Measurements from ENCODE around the gene CD3G.
A peak's percentile ranks its signal among the peaks of the same experiment; 100 is the strongest.
"Not testable (repeated sequence)": the region's sequence is repeated elsewhere in the genome, so short reads cannot be mapped to it uniquely, and the experiment has no call there.

CD3G gene

DNA sequence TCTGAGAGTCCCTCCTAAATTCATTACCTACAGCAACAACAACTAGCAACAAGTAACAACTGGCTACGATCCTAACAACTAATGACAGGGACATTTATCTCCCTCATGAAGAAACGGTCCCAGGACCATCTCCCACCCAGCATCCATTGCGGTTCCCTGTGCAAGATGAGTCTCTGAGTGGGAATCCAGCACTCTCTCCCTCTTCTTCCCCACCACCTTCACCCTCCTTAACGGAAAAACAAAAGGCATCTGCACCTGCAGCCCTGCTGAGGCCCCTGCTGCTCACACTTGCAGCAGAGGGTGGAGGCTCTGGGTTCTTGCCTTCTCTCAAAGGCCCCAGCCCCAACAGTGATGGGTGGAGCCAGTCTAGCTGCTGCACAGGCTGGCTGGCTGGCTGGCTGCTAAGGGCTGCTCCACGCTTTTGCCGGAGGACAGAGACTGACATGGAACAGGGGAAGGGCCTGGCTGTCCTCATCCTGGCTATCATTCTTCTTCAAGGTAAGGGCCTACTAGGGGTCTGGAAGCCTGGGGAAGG, at the start of gene CD3G:
Gene CD3G, plus strand, starts transcription at position 364 of the 535 bp plus-strand sequence. Its CDS starts 80 bp downstream, at position 444.
- H3K27me3 ChIP-seq (ENCODE audit: low read depth) = peaks cover 11% of the 10 kb centered on the region; the same call in 1 of the 2 replicates
- H3K36me3 ChIP-seq (replicated peaks) = no peaks in the 10 kb centered on the region
- no peak within 1 kb of the TSS for H3K4me3 ChIP-seq
- no peaks in the 10 kb centered on the region for H3K4me1 ChIP-seq
- no peak for DNase-seq (ENCODE audit: low spot score in 2 of 2)
- in situ Hi-C loops (cut with MboI; ENCODE audit: low sequenced_read_pairs) = no loop called here
- H3K9me3 ChIP-seq = no peaks in the 10 kb centered on the region

DNA sequence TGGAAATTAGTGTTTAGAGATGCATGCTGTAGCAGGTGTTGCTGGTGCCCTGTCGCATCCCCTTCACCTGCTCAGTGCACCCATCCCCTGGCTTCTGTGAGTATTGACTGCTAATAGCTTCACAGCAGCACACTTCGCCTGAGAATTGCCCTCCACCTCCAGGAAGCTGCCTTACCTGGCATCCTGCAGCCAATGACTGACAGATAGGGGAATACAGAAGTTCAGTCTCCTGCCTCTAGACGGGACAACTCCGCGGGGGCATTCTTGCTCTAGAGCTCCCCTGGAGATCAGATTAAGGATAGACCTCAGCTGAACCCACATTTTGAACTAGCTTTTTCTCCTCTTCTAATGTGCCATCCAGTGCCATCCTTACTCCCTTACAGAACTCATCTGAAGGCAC, 48.9 kb upstream of the CD3G start:
- in situ Hi-C loops (cut with MboI; ENCODE audit: low sequenced_read_pairs) = no loop called here
- Histone ChIP-seq H3K4me3 (no peak overlapping the region), H3K9me3 (no peaks in the 10 kb centered on the region), H3K36me3 (replicated peaks) (no peaks in the 10 kb centered on the region), H3K27me3 (ENCODE audit: low read depth) (peaks cover 3% of the 10 kb centered on the region), H3K4me1 (no peaks in the 10 kb centered on the region)
- no peak for DNase-seq (ENCODE audit: low spot score in 2 of 2)

DNA sequence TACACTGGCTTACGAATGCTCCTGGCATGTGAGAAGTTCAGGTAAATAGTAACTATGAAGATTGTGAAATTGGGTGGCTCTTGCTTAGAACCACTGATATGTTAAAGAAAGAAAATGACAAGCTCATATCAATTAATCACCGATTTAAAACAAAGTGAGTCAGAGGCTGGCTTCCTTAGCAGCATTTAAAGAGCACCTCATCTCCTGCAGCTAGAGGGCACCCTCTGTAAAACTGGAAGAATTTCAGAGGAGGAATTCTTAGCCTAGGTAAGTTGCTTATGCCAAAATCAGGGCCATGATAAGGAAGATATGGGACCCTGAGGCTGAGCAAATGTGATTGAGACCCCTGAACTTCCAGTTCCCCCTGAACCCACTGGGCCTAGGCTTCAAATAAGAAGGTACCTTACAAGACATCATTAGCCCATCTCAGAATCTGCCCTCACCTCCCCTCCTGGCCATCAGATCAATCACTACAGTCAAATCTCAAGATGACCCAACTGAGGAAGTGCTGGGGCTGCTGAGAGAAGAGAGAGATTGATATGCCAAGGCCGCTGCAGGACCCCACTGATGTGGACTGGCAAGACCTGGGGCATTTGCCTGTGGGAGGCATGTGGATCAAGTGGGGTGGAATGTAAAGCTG, 48.2 kb upstream of the CD3G start:
- H3K9me3 ChIP-seq = no peaks in the 10 kb centered on the region
- H3K27me3 ChIP-seq (ENCODE audit: low read depth) = peaks cover 5% of the 10 kb centered on the region
- in situ Hi-C loops (cut with MboI; ENCODE audit: low sequenced_read_pairs) = no loop called here
- H3K4me3 ChIP-seq = no peak overlapping the region
- no peak for DNase-seq (ENCODE audit: low spot score in 2 of 2)
- H3K4me1 ChIP-seq = no peaks in the 10 kb centered on the region
- H3K36me3 ChIP-seq (replicated peaks) = no peaks in the 10 kb centered on the region

DNA sequence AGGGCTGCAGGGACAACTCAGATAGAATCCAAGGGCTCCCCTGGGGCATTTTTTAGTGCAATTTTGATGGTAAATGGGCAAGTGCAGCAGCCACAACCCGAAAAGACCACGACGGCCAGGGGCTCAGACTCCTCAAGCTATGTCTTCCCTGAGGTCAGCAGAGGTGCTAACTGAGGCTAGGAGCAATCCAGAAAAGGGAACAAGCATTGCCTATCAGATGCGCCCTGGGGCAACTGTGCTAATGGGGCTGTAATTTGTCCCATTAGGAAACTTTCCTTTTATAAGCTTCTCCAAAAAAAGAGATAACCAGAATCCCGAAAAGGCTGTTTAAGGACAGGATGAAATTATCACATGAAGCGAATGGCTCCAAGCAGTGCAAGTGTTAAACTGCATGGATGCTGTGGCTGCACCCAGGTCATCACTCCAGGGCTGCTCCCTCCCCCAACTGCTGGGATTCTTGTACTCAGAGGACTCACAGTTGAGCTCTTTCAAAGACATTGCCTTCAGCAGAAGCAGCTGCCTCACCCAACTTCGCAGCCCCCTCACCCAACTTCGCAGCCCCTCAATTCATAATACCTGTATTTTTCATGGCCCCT, 42.4 kb upstream of the CD3G start:
- no peak for DNase-seq (ENCODE audit: low spot score in 2 of 2)
- no peaks in the 10 kb centered on the region for H3K36me3 ChIP-seq (replicated peaks)
- H3K9me3 ChIP-seq = no peaks in the 10 kb centered on the region
- no peak overlapping the region for H3K4me3 ChIP-seq
- H3K4me1 ChIP-seq = no peaks in the 10 kb centered on the region
- peaks cover 24% of the 10 kb centered on the region for H3K27me3 ChIP-seq (ENCODE audit: low read depth)
- in situ Hi-C loops (cut with MboI; ENCODE audit: low sequenced_read_pairs) = no loop called here

DNA sequence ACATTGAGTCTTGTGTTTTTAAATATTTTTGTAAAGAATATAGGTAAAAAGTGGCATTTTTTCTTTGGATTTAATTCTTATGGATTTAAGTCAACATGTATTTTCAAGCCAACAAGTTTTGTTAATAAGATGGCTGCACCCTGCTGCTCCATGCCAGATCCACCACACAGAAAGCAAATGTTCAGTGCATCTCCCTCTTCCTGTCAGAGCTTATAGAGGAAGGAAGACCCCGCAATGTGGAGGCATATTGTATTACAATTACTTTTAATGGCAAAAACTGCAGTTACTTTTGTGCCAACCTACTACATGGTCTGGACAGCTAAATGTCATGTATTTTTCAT, 39.9 kb upstream of the CD3G start:
- H3K4me1 ChIP-seq = no peaks in the 10 kb centered on the region
- H3K4me3 ChIP-seq = no peak overlapping the region
- in situ Hi-C loops (cut with MboI; ENCODE audit: low sequenced_read_pairs) = no loop called here
- no peaks in the 10 kb centered on the region for H3K36me3 ChIP-seq (replicated peaks)
- H3K9me3 ChIP-seq = no peaks in the 10 kb centered on the region
- H3K27me3 ChIP-seq (ENCODE audit: low read depth) = peaks cover 21% of the 10 kb centered on the region
- DNase-seq (ENCODE audit: low spot score in 2 of 2) = no peak

DNA sequence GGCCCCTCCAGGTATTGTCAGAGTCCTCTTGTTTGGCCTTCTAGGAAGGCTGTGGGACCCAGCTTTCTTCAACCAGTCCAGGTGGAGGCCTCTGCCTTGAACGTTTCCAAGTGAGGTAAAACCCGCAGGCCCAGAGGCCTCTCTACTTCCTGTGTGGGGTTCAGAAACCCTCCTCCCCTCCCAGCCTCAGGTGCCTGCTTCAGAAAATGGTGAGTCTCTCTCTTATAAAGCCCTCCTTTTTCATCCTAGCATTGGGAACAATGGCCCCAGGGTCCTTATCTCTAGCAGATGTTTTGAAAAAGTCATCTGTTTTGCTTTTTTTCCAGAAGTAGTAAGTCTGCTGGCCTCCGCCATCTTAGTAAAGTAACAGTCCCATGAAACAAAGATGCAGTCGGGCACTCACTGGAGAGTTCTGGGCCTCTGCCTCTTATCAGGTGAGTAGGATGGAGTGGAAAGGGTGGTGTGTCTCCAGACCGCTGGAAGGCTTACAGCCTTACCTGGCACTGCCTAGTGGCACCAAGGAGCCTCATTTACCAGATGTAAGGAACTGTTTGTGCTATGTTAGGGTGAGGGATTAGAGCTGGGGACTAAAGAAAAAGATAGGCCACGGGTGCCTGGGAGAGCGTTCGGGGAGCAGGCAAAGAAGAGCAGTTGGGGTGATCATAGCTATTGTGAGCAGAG, 39.4 kb upstream of the CD3G start, which contains the start of gene CD3E:
Gene CD3E, plus strand, starts transcription at position 163 of the 681 bp plus-strand sequence. Its CDS starts 223 bp downstream, at position 386.
- H3K9me3 ChIP-seq = no peaks in the 10 kb centered on the region
- in situ Hi-C loops (cut with MboI; ENCODE audit: low sequenced_read_pairs) = no loop called here
- no peaks in the 10 kb centered on the region for H3K36me3 ChIP-seq (replicated peaks)
- DNase-seq (ENCODE audit: low spot score in 2 of 2) = no peak
- H3K27me3 ChIP-seq (ENCODE audit: low read depth) = peaks cover 21% of the 10 kb centered on the region
- H3K4me1 ChIP-seq = no peaks in the 10 kb centered on the region
- H3K4me3 ChIP-seq = no peak within 1 kb of the TSS

DNA sequence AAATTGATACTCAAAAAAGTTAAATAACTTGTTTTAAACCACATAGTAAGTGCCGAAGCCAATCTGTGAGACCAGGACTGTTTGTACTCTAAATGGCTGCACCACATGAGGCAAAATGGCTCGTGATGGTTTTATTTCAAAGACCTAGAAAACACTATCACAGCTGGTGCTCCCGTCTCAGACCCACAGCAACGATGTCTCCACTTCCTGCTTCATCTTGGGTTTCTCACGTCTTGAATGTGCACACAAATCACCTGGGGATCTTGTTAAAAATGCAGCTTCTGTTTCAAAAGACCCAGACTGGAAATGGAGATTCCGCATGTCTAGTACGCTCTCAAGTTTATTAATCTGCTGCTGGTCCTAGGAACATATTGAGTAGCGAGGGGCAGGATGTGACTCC, 38.4 kb upstream of the CD3G start:
- peaks cover 19% of the 10 kb centered on the region for H3K27me3 ChIP-seq (ENCODE audit: low read depth)

DNA sequence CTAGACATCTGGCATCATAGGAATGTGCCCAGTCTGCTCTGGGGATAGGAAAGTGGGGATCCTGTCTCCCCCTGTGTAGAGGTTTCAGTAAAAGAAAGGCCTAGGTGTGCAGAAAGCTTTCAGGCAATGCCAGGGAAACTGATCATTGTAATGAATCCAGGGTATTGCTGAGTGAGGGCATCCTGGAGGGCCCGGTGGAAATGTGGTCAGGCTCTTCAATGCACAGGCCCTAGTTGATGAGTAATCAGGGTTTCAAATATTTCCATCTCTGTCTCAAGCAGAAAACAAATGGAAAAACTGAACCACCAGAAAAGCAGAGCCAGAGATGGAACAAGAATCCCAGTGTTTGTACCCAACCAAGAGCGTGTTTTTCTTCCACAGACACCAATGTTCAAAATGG, 37.6 kb upstream of the CD3G start:
- H3K36me3 ChIP-seq (replicated peaks) = no peaks in the 10 kb centered on the region
- in situ Hi-C loops (cut with MboI; ENCODE audit: low sequenced_read_pairs) = no loop called here
- no peaks in the 10 kb centered on the region for H3K4me1 ChIP-seq
- peaks cover 18% of the 10 kb centered on the region for H3K27me3 ChIP-seq (ENCODE audit: low read depth)
- no peak for DNase-seq (ENCODE audit: low spot score in 2 of 2)
- H3K4me3 ChIP-seq = no peak overlapping the region
- H3K9me3 ChIP-seq = no peaks in the 10 kb centered on the region

More for the DNA sequence above, 38.4 kb upstream of the CD3G start:
- Histone ChIP-seq H3K4me1 (no peaks in the 10 kb centered on the region), H3K4me3 (no peak overlapping the region), H3K36me3 (replicated peaks) (no peaks in the 10 kb centered on the region), H3K9me3 (no peaks in the 10 kb centered on the region)
- in situ Hi-C loops (cut with MboI; ENCODE audit: low sequenced_read_pairs) = no loop called here
- DNase-seq (ENCODE audit: low spot score in 2 of 2) = no peak

DNA sequence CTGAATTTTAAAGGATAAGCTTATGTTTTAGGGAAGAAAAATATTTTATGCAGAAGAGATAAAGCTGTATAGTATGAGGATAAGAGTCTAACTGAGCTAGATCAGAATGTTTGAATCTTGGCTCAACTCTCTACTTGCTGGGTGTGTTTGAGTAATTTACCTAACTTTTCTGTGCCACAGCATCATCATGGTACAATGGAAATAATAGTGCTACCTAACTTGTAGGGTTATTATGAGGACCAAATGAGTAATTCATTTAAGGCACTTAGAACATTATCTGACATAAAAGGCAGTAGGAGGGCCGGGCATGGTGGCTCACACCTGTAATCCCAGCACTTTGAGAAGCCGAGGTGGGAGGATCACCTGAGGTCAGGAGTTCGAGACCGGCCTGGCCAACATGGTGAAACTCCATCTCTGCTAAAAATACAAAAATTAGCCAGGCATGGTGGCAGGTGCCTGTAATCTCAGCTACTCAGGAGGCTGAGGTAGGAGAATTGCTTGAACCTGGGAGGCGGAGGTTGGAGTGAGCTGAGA, 35.1 kb upstream of the CD3G start:
- in situ Hi-C loops (cut with MboI; ENCODE audit: low sequenced_read_pairs); H3K4me3 ChIP-seq; H3K36me3 ChIP-seq (replicated peaks); H3K4me1 ChIP-seq; DNase-seq (ENCODE audit: low spot score in 2 of 2); H3K27me3 ChIP-seq (ENCODE audit: low read depth); H3K9me3 ChIP-seq: not testable (repeated sequence)

DNA sequence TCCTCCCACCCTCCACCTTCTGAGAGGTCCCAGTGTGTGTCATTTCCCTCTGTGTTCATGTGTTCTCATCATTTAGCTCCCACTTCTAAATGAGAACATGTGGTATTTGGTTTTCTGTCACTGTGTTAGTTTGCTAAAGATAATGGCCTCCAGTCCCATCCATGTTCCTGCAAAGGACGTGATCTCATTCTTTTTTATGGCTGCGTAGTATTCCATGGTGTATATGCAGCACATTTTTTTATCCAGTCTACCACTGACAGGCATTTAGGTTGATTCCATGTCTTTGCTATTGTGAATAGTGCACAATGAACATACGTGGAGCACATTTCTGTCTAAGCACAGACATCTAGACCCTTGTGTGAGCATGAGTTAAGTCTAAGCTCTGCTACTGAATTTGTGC, 33.9 kb upstream of the CD3G start:
- in situ Hi-C loops (cut with MboI; ENCODE audit: low sequenced_read_pairs) = no loop called here
- H3K9me3 ChIP-seq = no peaks in the 10 kb centered on the region
- H3K4me3 ChIP-seq = no peak overlapping the region
- no peaks in the 10 kb centered on the region for H3K4me1 ChIP-seq
- no peaks in the 10 kb centered on the region for H3K27me3 ChIP-seq (ENCODE audit: low read depth)
- no peaks in the 10 kb centered on the region for H3K36me3 ChIP-seq (replicated peaks)
- no peak for DNase-seq (ENCODE audit: low spot score in 2 of 2)

DNA sequence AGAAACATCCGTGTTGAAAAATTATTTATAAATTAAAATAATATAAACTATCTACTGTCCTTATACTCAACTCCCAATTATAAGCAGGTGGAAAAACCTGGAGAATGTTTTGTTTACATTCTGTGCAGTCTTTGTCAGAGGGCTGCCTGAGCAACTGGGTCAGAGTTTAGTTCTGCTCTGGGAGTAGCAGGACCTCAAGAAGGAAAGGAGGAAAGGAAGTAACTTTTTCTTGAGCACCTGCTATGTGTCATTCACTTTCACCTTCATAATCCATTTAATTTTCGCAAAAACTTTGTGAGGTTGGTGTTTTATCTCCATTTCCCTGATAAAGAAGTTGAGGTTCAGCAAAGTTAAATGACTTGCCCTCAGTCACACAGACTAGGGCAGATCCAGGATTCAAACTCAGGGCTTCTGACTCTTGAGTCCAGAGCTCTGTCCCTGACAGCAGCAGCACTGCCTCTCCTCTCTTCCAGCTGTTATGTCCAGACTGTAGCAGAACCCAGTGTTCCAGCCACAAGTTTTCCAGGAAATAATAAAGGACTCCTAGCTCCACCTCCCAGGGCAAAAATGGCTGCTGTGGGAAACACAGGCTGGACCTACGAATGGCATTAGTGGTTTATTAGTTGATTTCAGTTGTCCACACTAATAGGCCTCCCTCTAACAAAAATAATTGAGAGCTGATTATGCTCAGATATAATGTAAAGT, 33.2 kb upstream of the CD3G start:
- DNase-seq (ENCODE audit: low spot score in 2 of 2) = no peak
- in situ Hi-C loops (cut with MboI; ENCODE audit: low sequenced_read_pairs) = no loop called here
- Histone ChIP-seq H3K27me3 (ENCODE audit: low read depth) (no peaks in the 10 kb centered on the region), H3K36me3 (replicated peaks) (no peaks in the 10 kb centered on the region), H3K9me3 (no peaks in the 10 kb centered on the region), H3K4me3 (no peak overlapping the region), H3K4me1 (no peaks in the 10 kb centered on the region)

DNA sequence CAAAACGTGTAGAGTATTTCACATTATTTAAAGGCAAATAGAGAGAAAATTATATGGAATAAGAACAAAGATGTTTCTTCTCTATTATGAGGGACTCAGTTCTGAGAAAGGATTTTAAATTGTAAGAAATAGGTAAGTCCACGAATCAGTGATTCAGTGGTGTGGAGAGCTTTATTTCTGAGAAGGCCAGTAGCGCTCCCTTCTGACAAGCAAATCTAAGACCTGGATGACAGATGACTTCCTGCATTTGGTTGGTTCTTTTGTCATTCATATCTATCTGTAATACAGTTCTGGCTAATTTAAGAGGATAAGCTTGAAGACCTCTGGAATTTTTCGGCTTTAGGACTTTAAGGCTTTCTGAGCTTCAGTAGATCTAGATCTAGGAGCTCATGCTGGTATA, 32.6 kb upstream of the CD3G start:
- in situ Hi-C loops (cut with MboI; ENCODE audit: low sequenced_read_pairs) = no loop called here
- Histone ChIP-seq H3K9me3 (no peaks in the 10 kb centered on the region), H3K36me3 (replicated peaks) (no peaks in the 10 kb centered on the region), H3K4me3 (no peak overlapping the region), H3K4me1 (peaks cover 4% of the 10 kb centered on the region), H3K27me3 (ENCODE audit: low read depth) (no peaks in the 10 kb centered on the region; the same call in 1 of the 2 replicates)
- DNase-seq (ENCODE audit: low spot score in 2 of 2) = peak in 1 of 2 experiments; percentile 36

DNA sequence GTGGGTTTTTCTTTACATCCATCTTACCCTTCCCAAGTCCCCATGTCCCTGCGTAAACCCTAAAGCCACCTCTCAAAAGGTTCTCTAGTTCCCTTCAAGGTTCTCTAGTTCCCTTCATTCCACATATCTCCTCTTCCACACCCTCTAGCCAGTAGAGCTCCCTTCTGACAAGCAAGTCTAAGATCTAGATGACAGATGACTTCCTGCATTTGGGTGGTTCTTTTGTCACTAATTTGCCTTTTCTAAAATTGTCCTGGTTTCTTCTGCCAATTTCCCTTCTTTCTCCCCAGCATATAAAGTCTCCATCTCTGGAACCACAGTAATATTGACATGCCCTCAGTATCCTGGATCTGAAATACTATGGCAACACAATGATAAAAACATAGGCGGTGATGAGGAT, 31.8 kb upstream of the CD3G start:
- Histone ChIP-seq H3K36me3 (replicated peaks) (no peaks in the 10 kb centered on the region), H3K9me3 (no peaks in the 10 kb centered on the region), H3K4me1 (peaks cover 5% of the 10 kb centered on the region), H3K27me3 (ENCODE audit: low read depth) (no peaks in the 10 kb centered on the region; the same call in 1 of the 2 replicates), H3K4me3 (no peak overlapping the region)
- in situ Hi-C loops (cut with MboI; ENCODE audit: low sequenced_read_pairs) = no loop called here
- no peak for DNase-seq (ENCODE audit: low spot score in 2 of 2)

All from HAP-1 (cell line).